GM21515 (cell line): ENCODE data around the gene CHST11.

Source experiments
- ATAC-seq: cut with Tn5 transposase; IDR thresholded peaks from one replicate; pipeline ENCODE4 v1.9.1; 2021; ENCODE audit not compliant: unreplicated experiment

CHST11 gene

DNA sequence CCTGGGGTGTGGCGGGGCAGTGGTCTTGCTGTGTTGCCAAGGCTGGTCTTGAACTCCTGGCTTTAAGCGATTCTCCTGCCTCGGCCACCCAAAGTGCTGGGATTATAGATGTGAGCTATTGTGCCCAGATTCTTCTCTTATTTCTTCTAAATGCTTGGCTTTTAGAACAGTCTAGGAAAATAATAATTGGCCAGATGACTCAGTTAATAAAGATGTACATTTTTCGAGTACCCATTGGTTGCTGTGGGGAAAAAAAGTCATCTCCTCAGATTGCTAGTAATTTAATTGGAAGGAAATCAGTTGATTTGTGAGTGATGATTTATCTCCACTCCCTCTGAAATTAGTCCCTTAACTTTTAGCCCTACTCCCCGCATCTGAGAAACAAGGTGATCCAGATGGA is 45.5 kb downstream of the CHST11 start:
- no peak for ATAC-seq

DNA sequence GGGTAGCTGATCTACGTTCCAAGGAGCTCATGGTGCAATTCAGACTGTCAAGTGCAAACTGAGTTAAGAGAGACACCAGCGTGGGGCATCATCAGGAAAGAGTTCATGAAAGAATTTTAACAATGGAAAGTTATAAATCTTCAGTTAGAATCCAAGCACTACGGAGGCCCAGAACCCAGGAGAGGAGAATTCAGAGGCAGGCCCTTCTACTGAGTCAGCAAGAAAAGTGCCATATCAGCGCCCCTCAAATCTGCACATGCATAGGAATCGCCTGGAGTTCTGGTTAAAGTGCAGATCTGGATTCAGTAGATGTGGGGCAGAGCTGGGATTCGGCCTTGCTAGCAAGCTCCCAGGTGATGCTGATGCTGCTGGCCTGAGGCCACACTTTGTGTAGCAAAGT is 45.9 kb downstream of the CHST11 start:
- ATAC-seq, result no peak

DNA sequence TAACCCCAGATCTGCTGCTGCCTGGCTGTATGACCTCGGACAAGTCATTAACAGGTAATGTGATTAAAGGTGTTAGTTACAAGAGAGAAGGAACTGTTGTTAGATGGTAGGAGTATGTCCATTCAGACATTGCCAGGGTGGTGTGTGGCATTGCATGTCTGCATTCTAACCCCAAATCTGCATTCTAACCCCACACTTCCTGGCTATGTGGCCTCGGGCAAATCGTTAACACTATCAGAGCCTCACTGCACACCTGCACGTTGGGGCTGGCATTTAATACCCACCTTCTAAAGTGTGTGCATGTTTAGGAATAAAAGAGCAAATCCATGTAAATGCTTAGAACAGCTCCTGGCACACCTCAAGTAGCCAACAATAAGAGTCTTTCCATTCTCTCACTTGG is 46.4 kb downstream of the CHST11 start:
- no peak for ATAC-seq

DNA sequence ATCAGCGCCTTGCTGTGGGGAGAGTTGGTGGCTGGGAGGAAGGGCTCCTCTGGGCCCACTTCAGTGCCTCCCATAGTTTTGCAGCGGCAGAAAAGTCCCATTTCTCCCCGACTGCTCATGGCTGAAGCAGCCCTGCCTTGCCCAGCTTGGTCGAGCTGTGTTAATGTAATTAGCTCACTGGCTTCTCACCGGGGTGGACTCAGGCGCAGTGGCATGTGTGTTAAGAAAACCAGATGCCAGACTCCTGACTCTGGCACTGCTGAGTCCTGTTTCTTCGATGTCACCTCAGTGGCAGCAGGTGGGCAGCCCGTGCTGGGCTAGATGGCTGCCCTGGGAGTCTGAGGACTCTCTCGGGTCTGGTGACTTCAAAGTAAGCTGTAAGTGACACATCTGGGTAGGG is 47.4 kb downstream of the CHST11 start:
- no peak for ATAC-seq

DNA sequence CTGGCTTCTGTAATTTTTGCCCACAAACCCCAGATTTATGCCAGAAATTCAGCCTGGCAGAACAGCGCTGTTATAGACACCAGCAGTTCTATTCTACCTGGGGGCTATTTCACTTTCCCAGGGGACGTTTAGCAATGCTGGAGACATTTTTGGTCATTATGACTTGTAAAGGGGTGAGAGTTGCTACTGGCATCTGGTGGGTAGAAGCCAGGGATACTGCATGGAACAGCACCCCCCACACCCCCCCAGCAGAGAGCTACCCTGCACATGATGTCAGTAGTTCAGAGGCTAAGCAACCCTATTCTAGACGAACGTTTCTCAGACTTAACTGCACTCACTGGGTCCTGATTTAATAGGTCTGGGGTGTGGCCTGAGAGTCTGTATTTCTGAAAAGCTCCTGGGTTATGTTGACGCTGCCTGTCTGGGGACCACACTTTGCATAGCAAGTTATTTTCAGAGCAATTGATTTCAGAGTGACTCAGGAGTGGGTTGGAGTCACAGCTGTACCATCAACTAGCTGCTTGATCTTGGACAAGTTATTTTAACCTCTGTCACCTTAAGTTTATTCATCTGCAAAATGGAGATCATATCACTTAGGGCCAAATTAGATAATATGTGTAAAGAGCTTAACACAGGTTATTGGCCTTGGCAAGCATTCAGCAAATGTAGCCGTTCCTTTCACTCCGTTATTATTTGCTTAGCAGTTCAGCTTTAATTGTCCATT is 48.5 kb downstream of the CHST11 start:
- ATAC-seq, result peak; percentile 94

DNA sequence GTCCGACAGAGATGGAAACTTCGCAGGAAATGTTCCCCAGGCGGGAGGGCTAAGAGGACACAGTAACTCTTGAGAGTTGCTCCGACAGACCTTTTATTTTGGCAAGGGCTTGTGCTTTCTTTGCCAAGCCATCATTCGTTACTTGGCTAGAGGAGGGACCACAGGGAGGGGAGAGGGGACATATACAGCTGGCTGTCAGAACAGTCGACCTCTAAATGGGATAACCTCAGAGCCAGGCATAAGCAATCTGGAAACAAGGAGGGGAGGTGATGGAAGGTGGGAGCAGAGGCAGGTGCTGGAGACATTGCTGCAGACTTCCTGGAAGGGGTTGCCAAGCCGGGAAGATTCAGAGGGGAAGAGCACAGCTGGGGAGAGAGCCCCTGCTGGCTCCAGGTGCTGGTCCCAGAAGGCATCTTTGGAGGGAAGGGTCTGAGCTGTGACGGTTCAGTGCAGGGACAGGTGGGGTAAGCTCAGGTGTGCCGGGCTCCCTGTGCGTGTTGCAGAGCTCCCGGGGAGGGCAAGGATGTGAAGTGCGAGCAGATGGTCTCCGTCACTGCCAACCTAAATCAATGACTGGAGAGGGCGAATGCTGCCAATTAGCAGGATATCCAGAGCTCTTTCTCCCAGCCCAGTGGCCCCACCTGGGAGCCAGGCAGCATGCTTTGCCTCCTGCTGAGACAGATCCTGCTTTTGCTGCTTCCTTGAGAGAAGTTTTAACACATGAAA is 50.1 kb downstream of the CHST11 start:
- no peak for ATAC-seq

DNA sequence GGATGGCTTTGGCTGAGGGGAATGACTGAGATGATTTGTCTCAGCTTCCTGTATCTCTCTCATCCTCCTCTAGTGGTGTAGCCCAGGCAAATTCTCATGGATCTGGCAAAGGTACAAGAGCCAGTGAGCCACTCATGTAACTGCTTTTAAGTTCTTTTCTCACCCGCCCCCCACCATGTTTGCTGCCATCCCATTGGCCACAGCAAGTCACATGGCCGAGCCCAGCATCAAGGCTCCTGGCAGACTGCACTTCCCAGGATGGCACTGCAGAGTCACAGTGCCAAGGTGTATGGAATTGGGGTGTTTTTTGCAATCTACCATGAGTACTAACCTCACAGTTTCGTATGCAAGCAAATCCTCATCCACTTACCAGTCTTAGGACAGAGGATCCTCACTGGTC is 50.9 kb downstream of the CHST11 start:
- ATAC-seq, result no peak

DNA sequence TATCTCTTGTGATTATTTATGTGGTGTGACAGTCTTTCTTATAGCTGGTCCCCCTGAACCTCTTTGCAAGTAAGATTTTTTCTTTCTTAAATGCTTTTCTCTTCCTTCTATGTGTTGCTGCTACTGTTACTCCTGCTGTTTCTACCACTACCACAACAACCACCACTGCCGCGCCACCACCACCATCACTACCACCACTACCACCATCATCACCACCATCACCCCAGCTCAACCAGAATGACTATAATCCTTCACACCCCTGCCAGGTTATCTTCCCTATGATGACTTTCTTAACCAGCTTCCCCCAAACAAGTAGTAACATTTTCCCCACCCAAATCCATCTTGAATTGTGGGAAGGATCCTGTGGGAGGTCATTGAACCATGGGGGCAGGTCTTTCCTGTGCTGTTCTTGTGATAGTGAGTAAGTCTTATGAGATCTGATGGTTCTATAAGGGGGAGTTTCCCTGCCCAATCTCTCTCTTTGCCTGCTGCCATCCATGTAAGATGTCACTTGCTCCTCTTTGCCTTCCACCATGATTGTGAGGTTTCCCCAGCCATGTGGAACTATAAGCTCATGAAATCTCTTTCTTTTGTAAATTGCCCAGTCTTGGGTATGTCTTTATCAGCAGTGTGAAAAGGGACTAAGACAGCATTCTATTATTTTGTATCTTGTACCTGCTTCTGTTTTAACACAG is 52.2 kb downstream of the CHST11 start:
- no peak for ATAC-seq

DNA sequence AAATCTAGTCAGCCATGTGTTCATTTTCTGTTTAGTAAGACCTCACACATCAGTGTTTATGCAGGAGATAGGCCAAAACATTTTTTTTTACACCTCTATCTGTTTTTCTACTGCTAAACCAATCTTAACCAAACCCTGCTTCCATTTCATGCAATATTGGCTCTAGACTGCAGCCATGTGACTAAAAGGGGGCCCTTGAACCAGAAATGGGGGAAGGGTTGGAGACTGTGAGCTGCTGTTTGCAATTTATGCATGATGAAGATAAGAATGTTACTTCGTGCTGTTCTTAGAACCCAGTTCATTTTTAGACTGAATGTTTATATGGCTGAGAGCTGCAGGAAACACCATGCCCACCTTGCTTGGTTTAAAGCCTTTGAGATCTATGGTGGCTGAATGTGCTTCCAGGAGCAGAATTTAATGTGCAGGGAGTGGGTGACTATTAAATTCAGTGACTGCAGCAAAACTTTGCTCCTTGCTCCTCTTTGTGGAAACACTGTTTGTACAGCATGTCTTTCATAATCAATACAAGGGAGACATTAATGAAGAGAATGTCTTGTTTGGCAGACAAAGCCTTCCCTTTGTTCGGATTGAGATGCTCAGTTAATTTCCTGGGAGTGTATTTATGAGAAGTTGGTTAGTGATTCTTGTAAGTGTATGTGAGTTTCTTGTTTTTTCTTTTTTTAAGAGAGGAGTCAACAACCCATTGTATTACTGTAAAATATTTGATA is 53.6 kb downstream of the CHST11 start:
- no peak for ATAC-seq

DNA sequence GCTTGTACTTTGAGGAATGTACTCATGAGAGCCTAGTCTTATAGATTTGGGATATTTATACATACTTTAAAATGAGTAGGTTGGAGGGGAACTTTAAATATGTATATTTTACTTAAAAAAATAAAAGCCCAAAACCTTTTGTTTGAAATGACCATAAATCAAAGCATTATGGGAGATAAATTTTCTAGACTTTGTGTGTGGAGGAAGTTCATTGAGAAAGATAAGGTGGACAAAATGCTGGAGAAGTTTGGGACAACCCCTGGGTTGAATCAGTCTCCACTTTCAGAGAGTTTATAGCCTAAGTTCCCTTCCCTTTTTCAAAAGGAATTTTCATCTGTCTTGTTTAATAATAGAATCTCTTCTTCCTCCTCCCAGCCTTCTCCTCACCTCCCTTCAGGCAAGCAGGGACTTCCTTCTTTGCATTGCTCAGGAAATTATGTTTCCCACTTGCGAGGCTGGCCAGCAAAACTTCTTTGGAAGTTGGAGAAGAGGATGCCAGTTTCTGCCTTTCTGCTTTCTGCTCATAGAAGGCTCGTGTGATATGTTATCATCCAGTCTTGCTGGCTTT is 54.2 kb downstream of the CHST11 start:
- ATAC-seq, result no peak

DNA sequence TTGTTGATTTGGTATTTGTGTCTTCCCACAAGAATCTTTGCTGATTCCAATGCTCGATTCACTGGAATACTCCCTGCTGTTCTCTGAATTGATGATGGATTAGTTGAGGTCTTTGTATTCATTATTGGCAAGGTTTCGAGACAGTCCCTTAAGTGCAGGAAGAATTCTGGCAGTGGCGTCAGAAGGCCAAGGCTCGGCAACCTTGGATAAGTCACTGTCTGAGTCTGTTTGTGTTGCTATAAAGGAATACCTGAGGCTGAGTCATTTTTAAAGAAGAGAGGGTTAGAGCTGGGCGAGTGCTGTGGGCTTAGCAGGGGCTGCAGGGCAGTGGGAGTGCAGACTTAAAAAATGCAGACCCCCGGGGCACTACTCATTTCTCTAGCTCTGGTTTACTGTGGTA is 56.9 kb downstream of the CHST11 start:
- no peak for ATAC-seq

DNA sequence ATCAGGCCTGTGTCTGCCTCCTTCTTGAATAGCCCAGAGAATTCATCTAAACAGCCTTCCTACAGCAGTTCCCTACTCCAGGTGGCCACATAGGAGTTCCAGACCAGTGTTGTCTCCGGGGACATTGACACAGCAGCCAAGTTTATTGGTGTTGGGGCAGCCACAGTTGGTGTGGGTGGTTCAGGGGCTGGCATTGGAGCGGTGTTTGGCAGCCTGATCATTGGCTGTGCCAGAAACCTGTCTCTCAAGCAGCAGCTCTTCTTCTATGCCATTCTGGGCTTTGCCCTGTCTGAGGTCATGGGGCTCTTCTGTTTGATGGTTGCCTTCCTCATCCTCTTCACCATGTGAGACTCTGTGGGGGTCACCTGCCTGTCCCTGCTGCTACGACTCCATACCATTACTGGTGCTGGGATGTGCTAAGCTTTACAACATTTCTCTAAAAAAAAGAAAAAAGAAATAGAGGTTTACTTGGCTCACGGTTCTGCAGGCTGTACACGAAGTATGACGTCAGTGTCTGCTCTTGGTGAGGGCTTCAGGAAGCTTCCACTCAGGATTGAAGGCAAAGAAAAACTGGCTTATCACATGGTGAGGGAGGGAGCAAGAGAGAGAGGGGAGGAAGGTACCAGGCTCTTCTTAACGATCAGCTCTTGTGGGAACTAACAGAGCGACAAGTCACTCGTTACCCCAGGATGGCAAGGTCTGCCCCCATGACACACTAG is 57.5 kb downstream of the CHST11 start:
- ATAC-seq, result no peak

DNA sequence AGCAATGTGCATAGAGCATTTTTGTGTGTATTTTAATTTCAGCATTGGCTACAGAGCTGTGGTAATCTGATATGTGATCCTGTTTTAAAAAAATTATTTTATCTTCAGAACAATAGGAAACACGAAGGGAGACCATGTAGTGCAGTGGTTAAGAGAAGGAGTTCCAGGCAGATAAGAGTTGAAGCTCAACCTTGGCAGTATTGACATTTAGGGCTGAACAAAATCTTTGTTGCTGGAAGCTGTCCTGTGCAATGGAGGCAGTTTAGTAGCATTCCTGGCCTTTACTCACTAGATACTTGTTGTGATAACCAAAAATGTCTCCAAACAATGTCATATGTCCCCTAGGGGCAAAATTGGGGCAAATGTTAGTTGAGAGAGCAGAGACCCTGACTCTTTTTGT is 59.2 kb downstream of the CHST11 start:
- no peak for ATAC-seq

DNA sequence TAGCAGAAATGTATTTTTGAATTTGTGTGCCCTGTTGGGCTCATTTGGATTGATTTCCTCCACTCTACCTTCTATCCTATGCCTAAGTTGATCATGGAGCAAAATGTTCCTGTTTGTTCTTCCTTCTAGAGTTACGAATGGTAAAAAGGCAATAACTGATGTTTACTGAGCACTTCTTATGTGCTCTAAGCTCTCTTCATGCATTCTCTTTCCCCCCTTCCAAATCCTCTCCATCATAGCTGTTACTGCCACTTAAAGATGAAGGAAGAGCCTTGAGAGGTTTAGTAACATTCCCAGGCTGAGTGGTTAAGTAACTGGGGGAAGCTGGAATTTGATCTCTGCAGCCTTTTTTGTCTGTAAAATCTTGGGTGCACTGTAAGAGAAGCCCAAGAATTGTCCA is 60.1 kb downstream of the CHST11 start:
- ATAC-seq, result no peak

DNA sequence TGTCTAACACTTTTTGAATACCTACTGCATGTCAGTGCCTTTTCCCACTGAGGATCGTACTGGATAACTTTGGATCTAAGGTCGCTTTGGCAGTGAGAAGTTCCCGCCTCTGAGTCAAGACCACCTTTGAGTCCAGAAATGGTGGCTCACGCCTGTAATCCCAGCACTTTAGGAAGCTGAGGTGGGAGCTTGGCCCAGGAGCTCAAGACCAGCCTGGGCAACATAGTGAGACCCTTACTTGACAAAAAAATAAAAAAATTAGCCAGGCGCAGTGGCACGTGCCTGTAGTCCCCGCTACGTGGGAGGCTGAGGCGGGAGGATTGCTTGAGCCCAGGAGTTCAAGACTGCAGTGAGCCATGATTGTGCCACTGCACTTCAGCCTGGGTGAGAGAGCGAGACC is 61.1 kb downstream of the CHST11 start:
- ATAC-seq, result no peak

DNA sequence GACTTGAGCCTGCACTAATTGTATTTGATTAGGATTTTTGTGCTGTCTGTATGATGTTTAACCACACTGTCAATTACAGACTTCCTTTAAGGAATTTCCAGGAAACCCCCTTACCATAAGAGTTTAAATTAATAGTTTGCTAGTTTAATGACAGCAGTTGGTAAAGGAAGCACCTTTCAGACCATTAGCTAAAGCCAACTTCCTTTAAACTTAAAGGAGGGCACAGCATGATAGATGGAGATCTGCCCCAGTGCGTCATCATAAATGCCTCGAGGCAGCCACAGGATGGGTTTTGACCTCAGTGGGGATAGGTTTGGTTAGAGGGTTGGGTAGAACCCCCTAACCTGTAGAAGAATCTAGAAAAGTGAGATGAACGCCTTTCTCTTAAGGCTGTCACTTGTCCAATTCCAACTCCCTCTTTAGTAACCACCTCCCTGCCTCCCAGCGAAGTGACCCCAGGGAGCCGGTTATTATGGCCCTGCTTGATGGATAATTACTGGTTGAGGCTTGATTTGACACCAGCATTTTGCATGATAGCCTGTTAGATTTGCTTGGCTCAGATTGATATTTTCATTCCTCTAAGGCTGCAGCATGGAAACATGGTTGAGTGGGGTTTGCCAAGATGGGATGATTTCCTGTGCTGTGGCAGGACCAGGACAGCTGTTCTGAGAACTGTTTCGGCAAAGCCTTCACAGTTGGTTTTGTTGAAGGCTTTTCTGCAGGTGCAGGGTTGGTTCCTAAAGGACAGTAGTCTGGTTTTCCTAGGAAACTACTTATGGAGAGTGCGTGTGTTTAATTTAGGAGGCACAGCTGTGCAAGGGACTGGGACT is 62.7 kb downstream of the CHST11 start:
- ATAC-seq, result no peak

DNA sequence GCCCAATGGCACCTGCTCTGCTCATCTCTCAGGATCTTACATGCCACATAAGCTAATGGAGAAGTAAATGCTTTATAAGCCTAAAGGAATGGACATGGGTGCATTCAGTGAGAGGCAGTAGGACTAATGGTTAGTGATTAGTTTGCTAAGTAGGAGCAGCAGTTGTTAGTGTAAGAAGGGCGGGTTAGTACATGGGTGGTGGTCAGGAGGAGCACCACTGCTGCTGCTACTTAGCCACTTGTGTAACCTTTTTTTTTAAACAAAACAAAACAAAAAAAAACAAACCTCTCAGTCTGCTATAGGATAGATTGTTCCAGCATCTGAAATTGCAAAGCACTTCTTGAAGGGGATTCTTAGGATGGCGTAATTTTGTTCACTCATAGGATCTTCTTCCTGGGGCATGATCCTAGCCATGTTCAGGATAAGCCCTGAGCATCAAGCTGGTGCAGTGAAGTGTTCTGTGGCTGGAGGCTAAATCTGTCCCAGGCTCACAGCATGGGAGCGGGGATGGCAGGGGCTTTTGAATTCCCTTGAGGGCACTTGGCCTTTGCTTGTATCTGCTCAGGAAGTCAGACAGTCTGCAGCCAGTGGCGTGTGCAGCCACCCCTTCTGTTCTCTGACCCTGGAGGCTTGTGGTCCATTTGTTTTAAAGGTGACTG is 63.6 kb downstream of the CHST11 start:
- peak; percentile 49 for ATAC-seq

DNA sequence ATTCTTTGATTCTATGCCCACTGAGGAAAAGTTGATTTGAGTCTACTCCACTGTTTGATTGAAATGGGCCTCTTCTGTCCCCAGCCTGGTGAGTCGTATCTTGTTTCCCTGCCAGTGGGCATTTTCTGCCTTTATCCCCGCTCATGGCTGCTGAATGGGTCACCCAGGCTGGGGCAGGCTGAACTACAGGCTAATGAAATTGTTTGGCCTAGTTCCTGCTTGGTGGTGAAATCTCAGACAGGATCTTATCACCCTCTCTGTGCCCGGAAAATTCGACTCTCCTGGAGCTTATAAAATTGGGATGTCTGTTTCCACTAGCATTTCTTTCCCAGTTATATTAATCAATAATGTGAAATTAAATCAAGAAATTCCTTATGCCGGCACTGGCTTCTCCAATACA is 65.0 kb downstream of the CHST11 start:
- ATAC-seq, result no peak
